Stimulated activated CD4-positive, alpha-beta T cell treated with anti-CD3 and anti-CD28 coated beads, Interleukin-15, amount 100 ng/mL, for 48 hours (primary cell): Measurements from ENCODE around the gene CDK17.
"Not testable (repeated sequence)": the region's sequence is repeated elsewhere in the genome, so short reads cannot be mapped to it uniquely, and the experiment has no call there.

Source experiments
- DNase-seq, 2 donors: peaks; one replicate each; pipeline ENCODE4 v3.0.0-alpha.2; 2020; ENCODE audit warnings: low read depth in 2 of 2

CDK17 gene

GRCh38 chr12:96317801-96318200 is 82.4 kb downstream of the CDK17 start:
- DNase-seq: not testable (repeated sequence)

- DNase-seq: not testable (repeated sequence)
These were observed 84.3 kb downstream of the CDK17 start for GRCh38 chr12:96315741-96316481.

- DNase-seq: no peak
These were observed 85.5 kb downstream of the CDK17 start for GRCh38 chr12:96314723-96315122.

- DNase-seq: no peak
These were observed 86.6 kb downstream of the CDK17 start for GRCh38 chr12:96313606-96314005.

- no peak for DNase-seq
These were observed 89.0 kb downstream of the CDK17 start for GRCh38 chr12:96311191-96311590.

DNA sequence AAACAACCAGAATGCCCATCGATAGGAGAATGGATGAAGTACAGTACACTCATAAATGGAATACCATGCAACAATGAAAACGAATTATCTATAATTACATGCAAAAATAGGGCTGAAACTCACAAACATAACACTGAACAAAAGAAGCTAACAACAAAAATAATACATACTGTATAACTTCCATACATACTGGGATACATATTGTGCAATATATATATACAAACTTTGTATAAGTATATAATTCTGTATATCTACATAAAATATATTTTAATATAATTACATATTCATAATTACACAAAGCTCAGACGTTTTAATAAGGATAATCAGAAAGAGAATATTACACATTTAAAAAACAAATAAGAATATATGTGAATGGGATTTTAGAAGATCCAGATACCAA is 90.2 kb downstream of the CDK17 start:
- DNase-seq: no peak

- DNase-seq: no peak
These were observed 91.4 kb downstream of the CDK17 start for GRCh38 chr12:96308881-96309280.

DNA sequence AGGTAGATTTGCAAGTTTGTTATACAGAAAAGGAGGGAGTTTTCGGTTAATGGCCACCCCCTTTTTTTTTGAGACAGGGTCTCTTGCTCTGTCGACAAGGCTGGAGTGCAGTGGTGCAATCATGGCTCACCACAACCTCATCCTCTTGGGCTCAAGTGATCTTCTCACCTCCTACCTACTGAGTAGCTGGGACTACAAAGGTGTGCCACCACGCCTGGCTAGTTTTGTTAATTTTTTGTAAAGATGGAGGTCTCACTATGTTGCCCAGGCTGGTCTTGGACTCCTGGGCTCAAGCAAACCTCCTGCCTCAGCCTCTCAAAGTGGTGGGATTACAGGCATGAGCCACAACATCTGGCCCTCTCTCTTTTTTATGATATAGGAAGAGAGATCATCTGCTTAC is 94.6 kb downstream of the CDK17 start:
- DNase-seq: no peak

- DNase-seq: no peak
These were observed 96.6 kb downstream of the CDK17 start for GRCh38 chr12:96303653-96304052.

- DNase-seq: no peak
These were observed 97.4 kb downstream of the CDK17 start for GRCh38 chr12:96302687-96303310.

DNA sequence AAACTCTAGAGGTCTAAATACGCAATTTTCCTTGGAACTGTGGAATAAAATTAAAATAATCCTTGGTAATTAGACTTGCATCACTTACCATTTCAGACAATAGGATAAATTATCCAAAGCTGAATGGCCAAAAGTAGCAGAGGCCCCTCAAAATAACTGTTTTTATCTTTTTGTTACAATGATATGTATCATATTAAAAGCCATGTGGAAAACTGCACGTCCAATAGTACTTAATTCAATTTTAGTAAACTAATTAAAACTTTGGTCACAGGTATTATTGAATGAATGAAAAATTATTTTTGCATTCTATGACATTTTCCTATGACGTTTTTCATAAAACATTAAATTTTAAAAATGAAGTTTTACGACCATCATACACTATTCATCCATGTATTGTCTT is 98.5 kb downstream of the CDK17 start:
- no peak for DNase-seq

DNA sequence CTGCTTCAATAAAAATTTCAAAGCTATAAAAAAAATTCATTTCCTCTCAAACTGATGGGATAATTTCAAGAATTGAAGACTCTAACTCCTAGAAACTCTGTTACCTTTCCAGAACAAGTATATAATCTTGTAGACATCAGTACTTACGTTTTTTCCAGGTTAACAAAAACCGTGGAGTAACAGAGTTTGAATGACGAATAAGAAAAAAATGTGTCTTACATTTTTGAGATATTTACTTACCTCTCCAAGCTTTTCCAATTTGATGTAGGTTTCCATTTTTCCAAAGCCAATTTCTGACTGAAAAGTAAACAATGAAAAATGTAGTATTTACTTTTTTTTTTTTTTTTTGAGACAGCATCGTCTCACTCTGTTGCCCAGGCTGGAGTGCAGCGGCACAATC is 100.2 kb downstream of the CDK17 start:
- DNase-seq: no peak

GRCh38 chr12:96297504-96297903 is 102.7 kb downstream of the CDK17 start:
- no peak for DNase-seq

DNA sequence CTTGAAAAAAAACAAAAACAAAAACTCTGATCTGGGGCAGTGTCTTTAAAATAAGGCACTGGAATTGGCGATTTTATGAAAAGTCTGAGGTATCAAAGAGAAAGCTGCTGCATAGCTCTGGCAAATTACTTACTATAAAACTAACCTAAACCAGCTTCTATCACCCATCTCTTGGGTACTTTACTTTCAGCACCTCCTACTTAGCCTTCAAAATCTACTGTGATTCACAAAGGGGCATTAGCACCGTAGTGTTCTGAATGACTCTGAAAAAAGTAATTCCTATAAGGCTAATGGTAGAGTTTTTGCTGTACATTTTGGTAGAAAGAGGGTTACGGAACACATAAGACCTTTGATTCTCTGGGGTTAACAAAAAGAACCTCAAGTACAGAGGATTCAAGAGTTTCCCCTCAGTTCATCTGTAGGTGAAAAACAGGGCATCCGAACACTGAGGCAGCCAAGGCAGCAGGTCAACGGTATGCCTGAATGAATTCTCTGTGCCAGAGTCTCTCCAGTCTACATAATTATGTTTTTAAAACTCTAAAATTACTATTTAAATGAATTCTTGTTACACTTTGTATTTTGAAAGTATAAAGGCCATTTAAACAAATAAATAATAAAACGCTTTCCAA is 104.6 kb downstream of the CDK17 start:
- DNase-seq: no peak

DNA sequence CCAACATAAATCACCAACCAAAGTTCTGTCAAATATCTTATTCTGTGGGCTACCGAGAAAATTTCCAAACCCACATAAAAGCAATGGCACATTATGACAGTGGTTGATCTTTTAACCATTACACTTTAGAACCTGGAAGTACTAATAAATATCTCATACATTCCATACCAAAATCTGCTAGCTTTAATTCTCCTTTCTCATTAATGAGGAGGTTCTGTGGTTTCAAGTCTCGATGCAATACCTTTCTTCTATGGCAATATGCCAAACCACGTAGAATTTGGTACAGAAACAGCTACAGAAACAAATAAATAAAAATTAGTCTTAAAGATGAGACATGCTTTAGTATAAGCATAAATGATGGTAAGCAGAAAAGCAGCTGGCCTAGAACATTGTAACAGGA is 105.4 kb downstream of the CDK17 start:
- DNase-seq: no peak

- DNase-seq: no peak
These were observed 107.1 kb downstream of the CDK17 start for GRCh38 chr12:96293093-96293492.

GRCh38 chr12:96289067-96289466 is 111.2 kb downstream of the CDK17 start:
- no peak for DNase-seq

GRCh38 chr12:96285158-96285557 is 115.1 kb downstream of the CDK17 start:
- no peak for DNase-seq

- no peak for DNase-seq
These were observed 125.9 kb downstream of the CDK17 start for GRCh38 chr12:96274331-96274730.

DNA sequence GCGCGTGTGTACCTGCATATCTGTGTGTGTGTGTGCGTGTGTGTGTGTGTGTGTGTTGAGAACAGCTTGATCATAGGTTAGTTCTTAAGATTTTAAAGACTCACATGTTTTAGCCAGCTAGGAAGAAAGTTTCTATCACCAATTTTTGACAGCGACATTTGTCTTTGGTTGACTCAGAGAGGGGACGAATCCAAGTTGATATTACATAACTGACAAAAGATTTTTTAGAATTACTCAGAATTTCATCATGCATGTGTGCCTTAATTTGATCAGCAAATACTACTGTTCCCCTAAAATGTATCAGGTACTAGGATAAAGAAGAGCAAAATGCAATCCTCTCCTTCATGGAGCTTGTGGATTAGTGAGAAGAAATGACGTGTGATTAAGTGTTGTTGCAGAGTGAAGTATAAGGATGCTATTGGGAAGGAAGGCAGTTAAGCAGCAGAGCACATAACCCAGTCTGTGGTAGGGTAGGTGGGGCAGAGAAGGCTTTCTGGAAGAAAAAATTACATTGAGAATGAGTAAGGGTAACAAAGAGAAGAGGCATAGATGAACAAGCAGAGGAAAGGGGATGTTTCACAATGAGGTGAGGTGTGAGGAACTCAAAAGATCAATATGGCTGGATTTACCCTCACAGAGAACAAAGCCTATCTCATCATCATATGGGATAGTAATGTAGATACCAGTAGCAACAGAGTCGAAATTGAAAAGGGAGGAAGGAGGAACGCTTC is 128.6 kb downstream of the CDK17 start:
- DNase-seq: no peak

GRCh38 chr12:96266238-96266637 is 134.0 kb downstream of the CDK17 start:
- DNase-seq: no peak

DNA sequence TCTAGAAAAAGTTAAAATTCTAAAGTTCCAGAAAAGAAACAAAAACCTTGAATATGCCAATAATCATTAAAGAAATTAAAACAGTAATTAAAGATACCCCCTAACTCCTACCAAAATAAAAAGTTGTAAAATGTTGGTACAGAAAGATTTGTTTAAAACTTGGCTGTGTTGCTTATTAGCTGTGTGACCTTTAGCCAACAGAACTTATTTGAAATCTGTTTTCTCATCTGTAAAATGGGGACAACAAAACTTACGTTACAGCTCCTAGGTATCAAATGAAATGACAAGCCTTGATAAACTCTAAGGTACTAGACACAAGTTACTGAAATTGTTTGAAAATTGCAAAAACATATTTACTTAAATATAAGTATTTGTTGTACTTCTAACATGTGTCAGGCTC is 134.4 kb downstream of the CDK17 start:
- no peak for DNase-seq

- DNase-seq: no peak
These were observed 134.8 kb downstream of the CDK17 start for GRCh38 chr12:96265400-96265799.
